Fibroblast of the conjunctiva (primary cell): Measurements from ENCODE around the gene MRPS22.

ENCODE experiments used
- DNase-seq: peaks from one replicate; pipeline ENCODE4 v3.0.0-alpha.2; 2010; ENCODE audit warnings: low read depth

Gene MRPS22

GRCh38 chr3:139343895-139344856 lies at the start of gene MRPS22:
Gene MRPS22, plus strand, starts transcription at chr3:139344020. Its CDS starts 7 bp downstream, at chr3:139344027.
- peak; percentile 79 for DNase-seq

- DNase-seq = no peak
These were observed 48.8 kb upstream of the MRPS22 start for GRCh38 chr3:139295040-139295439.

DNA sequence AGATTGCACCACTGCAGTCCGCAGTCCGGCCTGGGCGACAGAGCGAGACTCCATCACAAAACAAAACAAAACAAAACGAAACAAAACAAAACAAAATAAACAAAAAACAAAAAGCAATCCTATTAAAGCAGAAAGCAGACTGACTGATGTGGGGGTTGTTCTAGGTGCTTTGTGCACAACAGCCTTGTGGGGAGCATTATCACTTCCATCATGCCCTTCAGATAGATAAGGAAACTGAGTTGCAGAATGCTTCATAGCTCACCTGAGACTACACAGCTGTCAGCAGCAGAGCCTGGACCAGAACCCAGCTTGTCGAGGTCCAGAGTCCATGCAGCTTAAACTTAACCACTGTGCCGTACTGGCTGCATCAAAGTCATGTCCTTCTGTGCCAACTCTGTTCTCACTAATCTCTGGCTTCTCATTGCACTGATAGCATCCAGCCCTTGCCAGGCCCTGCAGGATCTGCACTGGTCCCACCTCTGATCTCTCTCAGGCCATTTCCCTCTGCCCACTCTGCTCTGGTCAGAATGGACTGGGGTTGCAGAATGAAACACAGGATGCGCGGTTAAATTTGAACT lies 47.6 kb upstream of the MRPS22 start:
- no peak for DNase-seq

GRCh38 chr3:139297588-139298311 lies 46.1 kb upstream of the MRPS22 start:
- DNase-seq = no peak

- DNase-seq = no peak
These were observed 44.3 kb upstream of the MRPS22 start for GRCh38 chr3:139299261-139300132.

DNA sequence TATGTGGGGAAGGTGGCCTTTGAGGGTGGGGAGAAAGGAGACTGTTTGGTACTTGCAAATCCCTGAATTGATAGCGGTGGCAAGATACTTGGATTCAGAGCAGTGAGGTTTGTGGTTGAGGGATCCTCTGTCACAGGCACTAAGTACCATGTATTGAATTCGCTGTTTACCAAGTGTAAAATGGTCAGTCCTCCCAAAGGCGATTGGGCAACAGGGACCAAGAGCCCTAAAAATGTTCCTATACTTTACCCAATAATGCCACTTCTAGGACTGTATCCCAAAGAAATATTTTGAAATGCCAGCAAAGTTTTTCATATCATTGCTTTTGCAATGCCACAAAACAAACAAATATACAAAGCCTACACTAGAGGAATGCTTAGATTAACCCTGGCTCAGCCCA lies 43.4 kb upstream of the MRPS22 start:
- DNase-seq = no peak

GRCh38 chr3:139301183-139301582 lies 42.6 kb upstream of the MRPS22 start:
- DNase-seq = no peak

DNA sequence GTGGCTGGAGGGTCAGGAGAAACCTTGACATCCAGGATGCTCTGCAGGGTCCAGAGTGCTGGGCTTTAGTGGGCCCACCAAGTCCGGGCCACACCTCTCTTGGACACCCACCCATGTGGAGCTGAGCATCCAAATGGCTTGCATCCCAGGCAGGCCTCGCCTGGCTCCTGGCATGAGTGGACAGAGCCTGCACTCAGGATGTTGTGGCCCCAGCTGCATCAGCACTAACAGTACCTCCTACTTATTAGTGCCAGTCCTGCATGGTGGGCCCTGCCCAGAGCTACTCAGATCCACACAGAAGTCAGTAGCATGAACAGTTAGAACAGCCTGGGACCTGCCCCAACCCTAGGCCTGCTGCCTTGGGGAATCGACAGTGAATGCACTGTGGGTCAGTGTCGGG lies 42.2 kb upstream of the MRPS22 start:
- DNase-seq = no peak

- peak; percentile 90 for DNase-seq
These were observed 41.6 kb upstream of the MRPS22 start for GRCh38 chr3:139302084-139302800.

- DNase-seq = no peak
These were observed 41.1 kb upstream of the MRPS22 start for GRCh38 chr3:139302801-139303113.

DNA sequence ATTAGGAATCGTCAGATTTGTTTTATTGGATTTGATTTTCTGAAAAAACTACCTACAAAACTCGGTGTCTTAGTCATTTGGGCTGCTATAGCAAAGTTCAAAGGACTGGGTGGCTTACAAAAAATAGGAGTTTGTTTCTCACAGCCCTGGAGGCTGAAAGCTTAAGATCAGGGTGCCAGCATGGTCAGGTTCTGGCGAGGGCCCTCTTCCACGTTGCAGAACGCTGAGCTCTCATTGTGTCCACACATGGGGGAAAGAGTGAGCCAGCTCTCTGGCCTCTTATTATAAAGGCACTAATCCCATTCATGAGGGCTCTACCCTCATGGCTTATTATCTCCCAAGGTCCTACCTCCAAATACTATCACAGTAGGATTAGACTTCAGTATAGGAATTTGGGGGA lies 40.6 kb upstream of the MRPS22 start:
- DNase-seq = no peak

- no peak for DNase-seq
These were observed 39.4 kb upstream of the MRPS22 start for GRCh38 chr3:139304383-139304782.

DNA sequence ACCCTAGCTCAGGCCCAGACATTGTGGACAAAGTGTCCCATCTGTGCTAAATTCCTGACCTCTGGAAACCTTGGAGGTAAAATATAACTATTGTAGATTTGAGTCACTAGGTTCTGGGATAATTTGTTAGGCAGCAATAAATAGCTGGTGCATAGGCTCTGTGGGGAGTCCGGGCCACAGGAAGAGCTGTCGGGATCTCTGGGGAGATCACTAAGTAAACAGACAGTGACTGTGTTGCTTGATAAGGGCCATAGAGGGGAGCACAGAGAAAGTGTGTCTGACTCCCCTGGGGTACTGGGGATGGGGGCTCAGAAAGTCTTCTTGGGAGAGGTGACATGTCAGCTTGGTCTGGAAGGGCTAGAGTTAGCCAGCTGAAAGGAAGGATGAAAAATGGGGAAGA lies 37.7 kb upstream of the MRPS22 start:
- no peak for DNase-seq

- DNase-seq = no peak
These were observed 36.7 kb upstream of the MRPS22 start for GRCh38 chr3:139307072-139307491.

DNA sequence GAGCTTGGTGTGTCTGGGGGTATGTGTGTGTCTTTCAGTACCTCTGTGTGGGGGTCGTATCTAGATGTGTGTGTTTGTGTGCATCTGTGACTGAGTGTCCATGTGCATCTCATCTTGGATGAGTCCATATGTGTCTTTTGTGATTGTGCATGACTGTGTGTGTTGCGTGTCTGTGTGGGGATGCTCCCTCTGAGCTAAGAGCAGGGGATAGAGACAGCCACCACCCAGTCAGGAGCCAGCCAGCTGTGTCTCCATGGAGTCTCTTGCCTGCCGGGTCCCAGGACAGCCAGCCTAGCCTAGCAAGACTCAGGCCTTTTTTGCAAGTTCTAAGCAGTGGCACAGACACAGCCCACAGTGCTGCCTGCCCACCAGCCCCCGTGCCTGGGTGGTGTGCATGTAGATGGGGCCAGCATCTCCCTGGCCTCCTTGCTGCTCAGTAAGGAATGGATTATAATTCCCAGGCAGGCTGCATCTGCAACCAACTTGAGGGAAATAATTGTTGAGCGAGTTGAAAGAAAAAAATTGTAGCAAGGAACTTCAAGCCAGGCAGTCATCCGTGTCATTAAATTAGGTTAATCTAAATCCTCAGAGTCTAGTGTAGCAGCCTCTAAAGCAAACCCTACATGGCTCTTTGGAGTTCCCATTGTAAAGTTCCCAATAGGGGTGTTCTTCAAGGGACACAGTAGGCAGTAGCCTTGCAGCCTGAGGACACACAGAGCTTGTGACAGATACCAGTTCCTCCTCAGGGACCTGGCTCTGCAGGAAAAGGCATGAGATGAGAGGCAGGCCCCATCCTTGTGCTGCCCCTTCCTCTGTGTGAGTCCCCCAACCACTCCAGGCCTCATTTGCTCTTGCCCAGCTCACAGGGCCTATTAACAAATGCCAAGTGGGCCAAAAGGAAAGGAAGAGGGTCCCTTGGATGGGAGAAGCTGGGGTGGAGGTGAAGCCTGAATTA lies 35.9 kb upstream of the MRPS22 start:
- no peak for DNase-seq

DNA sequence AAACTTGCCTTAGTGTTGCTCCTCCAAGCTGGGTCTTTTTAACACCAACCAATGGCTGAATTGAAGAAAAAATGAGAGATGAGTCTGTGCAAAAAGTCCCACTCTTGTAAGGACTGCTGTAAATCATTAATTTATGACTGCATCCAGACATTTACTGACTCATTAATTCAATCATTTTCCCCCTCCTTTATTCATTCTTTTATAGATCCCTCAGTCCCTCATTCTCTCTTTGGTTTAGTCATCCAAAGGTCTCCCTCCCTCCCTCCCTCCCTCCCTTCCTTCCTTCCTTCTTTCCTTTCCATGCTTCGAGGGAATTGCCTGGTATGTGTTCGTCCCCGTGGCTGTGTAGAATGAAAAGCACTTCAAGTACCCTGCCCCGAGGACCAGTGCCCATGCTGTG lies 35.3 kb upstream of the MRPS22 start:
- no peak for DNase-seq

DNA sequence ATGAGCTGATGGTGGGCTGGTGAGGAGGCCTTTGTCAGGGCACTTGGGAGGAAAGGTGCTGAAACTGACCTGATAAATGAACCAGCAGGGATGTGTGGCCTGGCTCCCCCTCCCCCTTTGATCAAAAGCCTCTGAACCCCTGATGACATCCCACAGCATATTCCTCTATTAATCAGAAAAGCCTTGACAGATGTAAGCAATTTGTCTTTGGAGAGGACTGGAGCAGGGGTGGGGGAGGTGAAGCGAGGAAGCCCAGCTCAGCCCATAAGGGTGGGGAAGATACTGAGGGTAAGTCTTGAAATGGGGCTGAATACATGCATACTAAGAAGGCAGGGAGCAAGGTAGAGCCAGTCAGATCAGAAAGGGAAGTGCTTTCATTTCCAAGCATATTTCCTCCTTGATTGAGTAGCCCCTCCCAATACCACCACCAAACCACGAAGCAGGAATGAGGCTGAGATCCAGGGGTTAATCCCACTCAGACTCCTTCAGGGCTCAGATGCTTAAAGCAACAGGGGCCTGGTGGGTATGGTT lies 34.7 kb upstream of the MRPS22 start:
- DNase-seq = no peak

- DNase-seq = no peak
These were observed 33.9 kb upstream of the MRPS22 start for GRCh38 chr3:139309880-139310279.

DNA sequence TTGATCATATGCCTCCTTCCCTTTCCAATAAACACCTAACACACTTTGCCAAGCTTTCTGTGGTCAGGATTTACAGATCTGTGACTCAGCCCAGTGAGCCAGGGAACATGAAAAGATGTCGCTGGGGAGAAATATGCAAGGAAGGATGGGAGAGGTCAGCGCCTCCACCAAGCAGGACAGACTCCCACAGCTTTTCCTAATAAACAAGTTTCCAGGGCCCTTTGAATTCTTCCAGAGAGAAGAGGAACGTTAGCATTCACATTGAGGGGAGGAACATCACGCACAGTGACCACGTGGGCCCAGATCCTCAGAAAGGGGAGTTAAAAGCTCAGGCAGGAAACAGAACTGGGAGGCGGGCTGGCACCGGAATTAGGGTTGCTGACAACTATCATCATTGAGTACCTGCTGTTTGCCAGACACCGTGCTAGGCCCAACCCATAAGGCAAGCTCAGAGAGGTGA lies 33.3 kb upstream of the MRPS22 start:
- DNase-seq = peak; percentile 31

GRCh38 chr3:139311557-139311956 lies 32.3 kb upstream of the MRPS22 start:
- DNase-seq = no peak
